GM18526 (cell line): ENCODE results near the gene MADCAM1.
A peak's percentile ranks its signal among the peaks of the same experiment; 100 is the strongest.

Experiments
- POLR2A ChIP-seq: IDR thresholded peaks from 3 replicates; pipeline ENCODE4 v1.6.1; 2011; ENCODE audit not compliant: insufficient read length; ENCODE audit errors: extremely low read depth

The MADCAM1 gene

GRCh38 chr19:480016-480855 lies 16.1 kb upstream of the MADCAM1 start:
- no peak for TF ChIP-seq POLR2A

GRCh38 chr19:482186-483041 lies 13.9 kb upstream of the MADCAM1 start:
- no peak for TF ChIP-seq POLR2A

GRCh38 chr19:483332-484072 lies 12.8 kb upstream of the MADCAM1 start:
- TF ChIP-seq POLR2A = no peak

- TF ChIP-seq POLR2A = no peak
Observed at GRCh38 chr19:484494-484893, 11.8 kb upstream of the MADCAM1 start.

GRCh38 chr19:485077-485476 lies 11.2 kb upstream of the MADCAM1 start:
- TF ChIP-seq POLR2A = no peak

- no peak for TF ChIP-seq POLR2A
Observed at GRCh38 chr19:485583-486236, 10.6 kb upstream of the MADCAM1 start.

GRCh38 chr19:488505-489417 lies 7.5 kb upstream of the MADCAM1 start:
- peak; percentile 81 for TF ChIP-seq POLR2A

- no peak for TF ChIP-seq POLR2A
Observed at GRCh38 chr19:489418-490196, 6.7 kb upstream of the MADCAM1 start.

- TF ChIP-seq POLR2A = no peak
Observed at GRCh38 chr19:491146-491741, 5.0 kb upstream of the MADCAM1 start.

GRCh38 chr19:492091-492531 lies 4.2 kb upstream of the MADCAM1 start:
- no peak for TF ChIP-seq POLR2A

- no peak for TF ChIP-seq POLR2A
Observed at GRCh38 chr19:493391-494170, 2.7 kb upstream of the MADCAM1 start.

GRCh38 chr19:494171-495080 lies 1.9 kb upstream of the MADCAM1 start:
- no peak for TF ChIP-seq POLR2A
